PC-3 (cell line): ENCODE data around the gene ZXDC. TPM values are rescaled to one million over a fixed set of nuclear protein-coding genes. Genes with fewer than 3 reads are reported as not detected.

Source experiments
- ATAC-seq: fragments of 200-7000 bp; cut with Tn5 transposase; 2 replicates; pipeline ENCODE4 v1.9.1; 2020; ENCODE audit warnings: mild to moderate bottlenecking, moderate library complexity
- BruUV-seq: library from RNA; stranded (reverse); fragments of 400-500 nt; replicated peaks from 2 replicates; lab custom pipeline; 2021; lab: Mats Ljungman, UMichigan
- CTCF ChIA-PET: fragments of 300-600 bp; sonication (Branson Sonifier 250); formaldehyde crosslinking; loops from one replicate; lab custom pipeline; 2022; ENCODE audit warnings: antibody characterized with exemption; lab: Charles Lee
- POLR2A ChIA-PET: fragments of 300-600 bp; sonication (Branson Sonifier 250); formaldehyde crosslinking; loops from one replicate; lab custom pipeline; 2022; ENCODE audit warnings: antibody characterized with exemption; ENCODE audit not compliant: unreplicated experiment; lab: Charles Lee
- DNase-seq: peaks from one replicate; pipeline ENCODE4 v3.0.0-alpha.2; 2015
- H2AFZ ChIP-seq: fragments of 300-600 bp; sonication (generic); 2 replicates; pipeline ENCODE4 v1.6.0; 2016; ENCODE audit warnings: antibody characterized with exemption, low read length
- H3F3A ChIP-seq: fragments of 300-600 bp; sonication (generic); one replicate; pipeline ENCODE4 v1.6.0; 2017; ENCODE audit warnings: antibody characterized with exemption, low read length, control low read depth, mild to moderate bottlenecking; ENCODE audit not compliant: unreplicated experiment
- H3K27ac ChIP-seq: fragments of 300-600 bp; sonication (generic); 2 replicates; pipeline ENCODE4 v1.5.1; 2016; ENCODE audit warnings: mild to moderate bottlenecking, low read length
- H3K27me3 ChIP-seq: fragments of 300-600 bp; sonication (generic); 2 replicates; pipeline ENCODE4 v1.6.1; 2016; ENCODE audit warnings: low read length, mixed read lengths
- H3K36me3 ChIP-seq: fragments of 300-600 bp; sonication (generic); 2 replicates; pipeline ENCODE4 v1.6.1; 2016; ENCODE audit warnings: low read depth, mixed run types, low read length, mixed read lengths
- H3K4me1 ChIP-seq: fragments of 300-600 bp; sonication (generic); 2 replicates; pipeline ENCODE4 v1.5.1; 2016; ENCODE audit warnings: low read length; ENCODE audit not compliant: insufficient read depth
- H3K4me2 ChIP-seq: fragments of 300-600 bp; sonication (generic); 2 replicates; pipeline ENCODE4 v1.6.0; 2016; ENCODE audit warnings: low read length
- H3K4me3 ChIP-seq: fragments of 300-600 bp; sonication (generic); 2 replicates; pipeline ENCODE4 v1.5.1; 2016; ENCODE audit warnings: mild to moderate bottlenecking, low read length, mixed read lengths
- H3K79me2 ChIP-seq: fragments of 300-600 bp; sonication (generic); 2 replicates; pipeline ENCODE4 v1.6.1; 2017; ENCODE audit warnings: low read length, mixed read lengths
- H3K9ac ChIP-seq: fragments of 300-600 bp; sonication (generic); 2 replicates; pipeline ENCODE4 v1.6.0; 2016; ENCODE audit warnings: mild to moderate bottlenecking, low read length
- H3K9me2 ChIP-seq: fragments of 300-600 bp; sonication (generic); replicated peaks from 2 replicates; pipeline ENCODE4 v1.6.1; 2016; ENCODE audit warnings: mixed run types, low read length, mixed read lengths
- H3K9me3 ChIP-seq: fragments of 300-600 bp; sonication (generic); 2 replicates; pipeline ENCODE4 v1.6.1; 2016; ENCODE audit warnings: low read length, mixed read lengths
- H4K20me1 ChIP-seq: fragments of 300-600 bp; sonication (generic); 2 replicates; pipeline ENCODE4 v1.6.1; 2016; ENCODE audit warnings: low read length, mixed read lengths
- CTCF ChIP-seq: fragments of 300-600 bp; sonication (generic); conservative IDR thresholded peaks from 2 replicates; pipeline ENCODE4 v1.5.1; 2017; ENCODE audit warnings: antibody characterized with exemption, low read depth, mild to moderate bottlenecking, low read length
- EZH2 ChIP-seq: fragments of 300-600 bp; sonication (generic); IDR thresholded peaks from one replicate; pipeline ENCODE4 v1.6.1; 2017; ENCODE audit warnings: antibody characterized with exemption, mild to moderate bottlenecking, low read length; ENCODE audit not compliant: unreplicated experiment
- EZH2phosphoT487 ChIP-seq: fragments of 300-600 bp; sonication (generic); IDR thresholded peaks from 2 replicates; pipeline ENCODE4 v1.6.1; 2018; ENCODE audit warnings: mild to moderate bottlenecking, antibody characterized with exemption, low read length, borderline replicate concordance
- intact Hi-C: fragments of 100-400 bp; cut with micrococcal nuclease; formaldehyde crosslinking; loops from 2 replicates; pipeline ENCODE4 v1.9.0; 2023
- total RNA-seq: library from RNA; depleted of rRNA; stranded (reverse); fragments of >200 nt; gene quantifications from 2 replicates; pipeline ENCODE4 v1.2.3, GENCODE V29; 2014

The ZXDC gene
- total RNA-seq, 1 experiment from 2014 or later, result 18.7 TPM

- ATAC-seq (no peak), DNase-seq (no peak)
- Histone ChIP-seq H3K4me3 (no peak overlapping the region), H3K27me3 (peaks cover 11% of the 10 kb centered on the region), H3K79me2 (no peaks in the 10 kb centered on the region), H4K20me1 (no peaks in the 10 kb centered on the region), H3K4me1 (no peaks in the 10 kb centered on the region), H3K36me3 (no peaks in the 10 kb centered on the region), H3F3A (no peaks in the 10 kb centered on the region), H3K27ac (no peak overlapping the region), H2AFZ (no peak overlapping the region), H3K9me2 (no peaks in the 10 kb centered on the region), H3K9me3 (no peaks in the 10 kb centered on the region), H3K4me2 (no peak overlapping the region), H3K9ac (no peak overlapping the region)
- intact Hi-C loops, result no loop called here
- POLR2A ChIA-PET, result no interaction called here
- no TSS peak for BruUV-seq
- CTCF ChIA-PET, result no interaction called here
- TF ChIP-seq EZH2 (no peak), CTCF (no peak), EZH2phosphoT487 (no peak)
Measured at GRCh38 chr3:126518779-126519177, 43.1 kb upstream of the ZXDC start.

GRCh38 chr3:126517986-126518778, 42.5 kb upstream of the ZXDC start:
- no peaks in the 10 kb centered on the region for H3K9me3 ChIP-seq
- no peak overlapping the region for H3K9ac ChIP-seq
- no TSS peak for BruUV-seq
- no peak for TF ChIP-seq EZH2phosphoT487
- no peak for TF ChIP-seq EZH2
- no peak for TF ChIP-seq CTCF
- no peak overlapping the region for H2AFZ ChIP-seq
- intact Hi-C loops, result no loop called here
- no peaks in the 10 kb centered on the region for H3F3A ChIP-seq
- no peaks in the 10 kb centered on the region for H4K20me1 ChIP-seq
- POLR2A ChIA-PET, result no interaction called here
- no peaks in the 10 kb centered on the region for H3K9me2 ChIP-seq
- DNase-seq (no peak), ATAC-seq (no peak)
- peaks cover 5% of the 10 kb centered on the region for H3K27me3 ChIP-seq
- no peak overlapping the region for H3K4me2 ChIP-seq
- no peak overlapping the region for H3K27ac ChIP-seq
- H3K79me2 ChIP-seq, result no peaks in the 10 kb centered on the region
- CTCF ChIA-PET, result no interaction called here
- H3K36me3 ChIP-seq, result no peaks in the 10 kb centered on the region
- no peak overlapping the region for H3K4me3 ChIP-seq
- H3K4me1 ChIP-seq, result no peaks in the 10 kb centered on the region

GRCh38 chr3:126517291-126517951, 41.7 kb upstream of the ZXDC start, which contains the start of gene UROC1:
UROC1 (minus strand) TSS chr3:126517773; CDS start chr3:126517719, 54 bp downstream.
- ChIA-PET POLR2A (no interaction called here), CTCF (no interaction called here)
- Histone ChIP-seq H3K9me2 (no peaks in the 10 kb centered on the region), H4K20me1 (no peaks in the 10 kb centered on the region), H3F3A (no peaks in the 10 kb centered on the region), H3K36me3 (no peaks in the 10 kb centered on the region), H3K4me3 (no peak within 1 kb of the TSS), H2AFZ (no peak within 1 kb of the TSS), H3K4me2 (no peak within 1 kb of the TSS), H3K79me2 (no peaks in the 10 kb centered on the region), H3K4me1 (no peaks in the 10 kb centered on the region), H3K27ac (no peak within 1 kb of the TSS), H3K9me3 (no peaks in the 10 kb centered on the region), H3K27me3 (no peaks in the 10 kb centered on the region), H3K9ac (no peak within 1 kb of the TSS)
- no TSS peak for BruUV-seq
- no peak for TF ChIP-seq EZH2
- TF ChIP-seq EZH2phosphoT487, result no peak
- TF ChIP-seq CTCF, result no peak
- ATAC-seq (no peak), DNase-seq (no peak)
- intact Hi-C loops, result no loop called here
